Hair follicular keratinocyte (primary cell): ENCODE measurements around the gene PRUNE2. TPM values are rescaled to one million over a fixed set of nuclear protein-coding genes. Genes with fewer than 3 reads are reported as not detected.

Experiments used
- total RNA-seq: library from RNA; depleted of rRNA; stranded (reverse); fragments of >200 nt; gene quantifications from 2 replicates; pipeline ENCODE4 v1.2.3, GENCODE V29; 2015

The PRUNE2 gene
- 0.16 and 0.19 TPM in 2 replicates for total RNA-seq

GRCh38 chr9:76905791-76906646 lies at the start of gene PRUNE2:
Gene PRUNE2 (minus strand): TSS chr9:76906114. CDS start chr9:76905963, 151 bp downstream.

GRCh38 chr9:76764138-76764537 lies 141.8 kb downstream of the PRUNE2 start, which contains the start of gene PCA3:
Gene PCA3 (plus strand): TSS chr9:76764438.

Other genes with a start within 250 kb of the PRUNE2 start
- gene PCA3, start 141.7 kb downstream of the PRUNE2 start, total RNA-seq: not detected in 2 replicates
- gene FOXB2, start 113.5 kb upstream of the PRUNE2 start, total RNA-seq: not detected in 2 replicates